K562 (cell line): ENCODE data around the gene KIAA0825. TPM values are rescaled to one million over a fixed set of nuclear protein-coding genes. Genes with fewer than 3 reads are reported as not detected.

Source experiments
- CBX3 ChIP-seq, 2 experiments: IDR thresholded peaks; 1 replicate in 1 of 2; 2 replicates in 1 of 2; pipeline ENCODE4 v1.6.1; 2012; ENCODE audit warnings: inconsistent platforms in 2 of 2, low read length in 2 of 2, borderline replicate concordance in 1 of 2, control low read depth in 1 of 2
- CBX5 ChIP-seq: IDR thresholded peaks from 2 replicates; pipeline ENCODE4 v1.6.1; 2014; ENCODE audit warnings: low read depth, borderline replicate concordance
- CC2D1A ChIP-seq: fragments of 450-650 bp; IDR thresholded peaks from 2 replicates; pipeline ENCODE4 v1.6.1; 2017; ENCODE audit warnings: mild to moderate bottlenecking
- EGR1 ChIP-seq: fragments of 450-650 bp; conservative IDR thresholded peaks from 2 replicates; pipeline ENCODE4 v1.6.1; 2017; ENCODE audit warnings: mild to moderate bottlenecking
- FOXK2 ChIP-seq, 2 experiments: fragments of 450-650 bp; IDR thresholded peaks in 1 of 2; conservative IDR thresholded peaks in 1 of 2; 2 replicates each; pipeline ENCODE4 v1.6.1; 2016; ENCODE audit warnings: low read depth in 2 of 2, mild to moderate bottlenecking in 1 of 2
- HDAC2 ChIP-seq: fragments of 450-650 bp; IDR thresholded peaks from 2 replicates; pipeline ENCODE4 v1.6.1; 2016; ENCODE audit warnings: mild to moderate bottlenecking
- ILK ChIP-seq: fragments of 450-650 bp; IDR thresholded peaks from 2 replicates; pipeline ENCODE4 v1.6.1; 2016; ENCODE audit warnings: missing genetic modification characterization, low read depth, mild to moderate bottlenecking, missing compliant biosample characterization, moderate library complexity, borderline replicate concordance
- PML ChIP-seq: IDR thresholded peaks from 2 replicates; pipeline ENCODE4 v1.6.1; 2012; ENCODE audit warnings: low read length, inconsistent platforms
- RBM17 ChIP-seq: fragments of 200-400 bp; formaldehyde crosslinking; IDR thresholded peaks from 2 replicates; pipeline ENCODE4 v1.6.1; 2017; ENCODE audit warnings: low read depth, mild to moderate bottlenecking, low read length, borderline replicate concordance
- RBM39 ChIP-seq: fragments of 200-400 bp; formaldehyde crosslinking; optimal IDR thresholded peaks from 2 replicates; pipeline ENCODE3; 2018; ENCODE audit warnings: low read depth, low read length
- STAT5B ChIP-seq: fragments of 250-450 bp; sonication (Bioruptor Pico); IDR thresholded peaks from 2 replicates; pipeline ENCODE4 v1.8.0; 2021; ENCODE audit warnings: mild to moderate bottlenecking, inconsistent platforms
- TARDBP ChIP-seq: fragments of 450-650 bp; IDR thresholded peaks from 2 replicates; pipeline ENCODE4 v1.6.1; 2016
- ZNF24 ChIP-seq: fragments of 450-650 bp; IDR thresholded peaks from 2 replicates; pipeline ENCODE4 v1.6.1; 2016
- polyA plus RNA-seq, 8 experiments: library from polyadenylated mRNA; depleted of rRNA in 4 of 8; stranded (reverse) in 5 of 8; unstranded in 3 of 8; fragments of >200 nt; fragmentation: Nextera tagmentation in 2 of 8; fragmentation: Illumina TruSeq in 1 of 8; extraction: Ambion mirVana in 2 of 8; extraction: Trizol in 1 of 8; gene quantifications; 2 replicates each; pipeline versions ENCODE4 v1.2.1 to v1.2.3, GENCODE V29; 2011 to 2014; ENCODE audit warnings: inconsistent platforms in 1 of 8, missing spikeins in 1 of 8
- total RNA-seq, 7 experiments: library from RNA; depleted of rRNA in 6 of 7; stranded (reverse); fragments of >200 nt in 6 of 7; fragmentation: Illumina TruSeq in 2 of 7; extraction: Trizol in 2 of 7; gene quantifications; 2 replicates each; pipeline versions ENCODE4 v1.2.1 to v1.2.3, GENCODE V29; 2011 to 2021; ENCODE audit warnings: low replicate concordance in 1 of 7
- TF ChIP-seq, protein P1 (sequence below): sonication (generic); formaldehyde crosslinking; IDR thresholded peaks from 2 replicates; pipeline ENCODE4 v1.5.0; 2020; ENCODE audit warnings: missing genetic modification reagents
- TF ChIP-seq, protein P2 (sequence below): sonication (generic); formaldehyde crosslinking; IDR thresholded peaks from 2 replicates; pipeline ENCODE4 v1.8.1; 2023; ENCODE audit warnings: mild to moderate bottlenecking, missing genetic modification reagents
- TF ChIP-seq, protein P3 (sequence below): fragments of 450-650 bp; formaldehyde crosslinking; IDR thresholded peaks from 2 replicates; pipeline ENCODE4 v1.4.0; 2020; ENCODE audit warnings: mild to moderate bottlenecking

Gene KIAA0825
- total and polyA plus RNA-seq, 9 of the 15 experiments (the other 6 are each of a cell fraction or from before 2014, with no cell fraction given): 0.05 to 0.36 (median 0.16) TPM; not detected in 1

DNA sequence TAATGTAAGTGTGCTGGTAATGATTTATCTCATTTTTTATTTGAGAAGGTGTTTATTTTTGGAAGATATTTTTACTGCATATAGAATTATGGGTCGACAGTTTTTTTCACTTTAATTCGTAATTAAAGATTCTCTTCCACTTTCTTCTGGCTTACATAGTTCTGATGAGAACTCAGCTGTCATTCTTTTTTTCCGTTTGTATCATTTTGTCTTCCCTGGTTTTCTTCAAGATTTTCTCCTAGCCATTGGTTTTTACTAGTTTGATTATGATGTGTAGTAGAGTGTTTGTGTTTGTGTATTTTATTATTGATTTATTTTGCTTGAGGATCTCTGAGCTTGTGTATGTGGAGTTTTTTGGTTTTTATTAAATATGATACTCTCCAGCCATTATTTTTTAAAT is 21.8 kb upstream of the KIAA0825 start (continued):
- TF ChIP-seq RBM17 (no peak), FOXK2 (conservative IDR thresholded peaks at IDR 0.05 in 1 of 2, IDR thresholded peaks at IDR 0.05 in 1 of 2; ENCODE audit: low read depth in 2 of 2) (no peak), STAT5B (CRISPR knock-in tag) (no peak), CBX5 (peak; percentile 80), CC2D1A (peak; percentile 51; the same call in 1 of the 2 replicates), RBM39 (no peak), HDAC2 (no peak), ILK (tag) (no peak), CBX3 (IDR thresholded peaks at IDR 0.05; ENCODE audit: borderline replicate concordance in 1 of 2, low read length in 2 of 2) (peak in 1 of 2 experiments; percentile 97; a peak in 2 of 3 replicates), PML (no peak), EGR1 (no peak), ZNF24 (peak; percentile 64; the same call in 1 of the 2 replicates), TARDBP (no peak)
- TF ChIP-seq, protein P1, sequence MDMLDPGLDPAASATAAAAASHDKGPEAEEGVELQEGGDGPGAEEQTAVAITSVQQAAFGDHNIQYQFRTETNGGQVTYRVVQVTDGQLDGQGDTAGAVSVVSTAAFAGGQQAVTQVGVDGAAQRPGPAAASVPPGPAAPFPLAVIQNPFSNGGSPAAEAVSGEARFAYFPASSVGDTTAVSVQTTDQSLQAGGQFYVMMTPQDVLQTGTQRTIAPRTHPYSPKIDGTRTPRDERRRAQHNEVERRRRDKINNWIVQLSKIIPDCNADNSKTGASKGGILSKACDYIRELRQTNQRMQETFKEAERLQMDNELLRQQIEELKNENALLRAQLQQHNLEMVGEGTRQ: no peak
- TF ChIP-seq, protein P2, sequence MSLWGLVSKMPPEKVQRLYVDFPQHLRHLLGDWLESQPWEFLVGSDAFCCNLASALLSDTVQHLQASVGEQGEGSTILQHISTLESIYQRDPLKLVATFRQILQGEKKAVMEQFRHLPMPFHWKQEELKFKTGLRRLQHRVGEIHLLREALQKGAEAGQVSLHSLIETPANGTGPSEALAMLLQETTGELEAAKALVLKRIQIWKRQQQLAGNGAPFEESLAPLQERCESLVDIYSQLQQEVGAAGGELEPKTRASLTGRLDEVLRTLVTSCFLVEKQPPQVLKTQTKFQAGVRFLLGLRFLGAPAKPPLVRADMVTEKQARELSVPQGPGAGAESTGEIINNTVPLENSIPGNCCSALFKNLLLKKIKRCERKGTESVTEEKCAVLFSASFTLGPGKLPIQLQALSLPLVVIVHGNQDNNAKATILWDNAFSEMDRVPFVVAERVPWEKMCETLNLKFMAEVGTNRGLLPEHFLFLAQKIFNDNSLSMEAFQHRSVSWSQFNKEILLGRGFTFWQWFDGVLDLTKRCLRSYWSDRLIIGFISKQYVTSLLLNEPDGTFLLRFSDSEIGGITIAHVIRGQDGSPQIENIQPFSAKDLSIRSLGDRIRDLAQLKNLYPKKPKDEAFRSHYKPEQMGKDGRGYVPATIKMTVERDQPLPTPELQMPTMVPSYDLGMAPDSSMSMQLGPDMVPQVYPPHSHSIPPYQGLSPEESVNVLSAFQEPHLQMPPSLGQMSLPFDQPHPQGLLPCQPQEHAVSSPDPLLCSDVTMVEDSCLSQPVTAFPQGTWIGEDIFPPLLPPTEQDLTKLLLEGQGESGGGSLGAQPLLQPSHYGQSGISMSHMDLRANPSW: no peak
- TF ChIP-seq, protein P3, sequence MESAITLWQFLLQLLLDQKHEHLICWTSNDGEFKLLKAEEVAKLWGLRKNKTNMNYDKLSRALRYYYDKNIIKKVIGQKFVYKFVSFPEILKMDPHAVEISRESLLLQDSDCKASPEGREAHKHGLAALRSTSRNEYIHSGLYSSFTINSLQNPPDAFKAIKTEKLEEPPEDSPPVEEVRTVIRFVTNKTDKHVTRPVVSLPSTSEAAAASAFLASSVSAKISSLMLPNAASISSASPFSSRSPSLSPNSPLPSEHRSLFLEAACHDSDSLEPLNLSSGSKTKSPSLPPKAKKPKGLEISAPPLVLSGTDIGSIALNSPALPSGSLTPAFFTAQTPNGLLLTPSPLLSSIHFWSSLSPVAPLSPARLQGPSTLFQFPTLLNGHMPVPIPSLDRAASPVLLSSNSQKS (CRISPR knock-in tag): no peak
